ENCODE data around the gene CNTNAP5.

Gene CNTNAP5

GRCh38 chr2:124664363-124664762 lies 639.3 kb downstream of the CNTNAP5 start:
- Histone ChIP-seq H3K9ac (ENCODE audit: insufficient read length, low read depth) (no peak overlapping the region), H3K36me3 (ENCODE audit: insufficient read depth, insufficient read length, low read length) (no peaks in the 10 kb centered on the region), H3K4me1 (ENCODE audit: insufficient read depth, insufficient read length) (no peaks in the 10 kb centered on the region), H3K27me3 (ENCODE audit: insufficient read depth, insufficient read length) (no peaks in the 10 kb centered on the region), H3K9me3 (ENCODE audit: insufficient read depth, low read length) (no peaks in the 10 kb centered on the region), H3K4me3 (ENCODE audit: insufficient read length, low read depth) (no peak overlapping the region)
- no peak for DNase-seq (ENCODE audit: low read depth, low spot score)
- TF ChIP-seq SUZ12 (IDR thresholded peaks at IDR 0.05; ENCODE audit: extremely low read depth, insufficient read depth, insufficient read length) (no peak), ZNF274 (IDR thresholded peaks at IDR 0.05; ENCODE audit: low read depth, low read length) (no peak), YY1 (IDR thresholded peaks at IDR 0.05; ENCODE audit: insufficient read depth, insufficient read length) (no peak)

- TF ChIP-seq SUZ12 (IDR thresholded peaks at IDR 0.05; ENCODE audit: extremely low read depth, insufficient read depth, insufficient read length) (no peak), ZNF274 (IDR thresholded peaks at IDR 0.05; ENCODE audit: low read depth, low read length) (no peak), YY1 (IDR thresholded peaks at IDR 0.05; ENCODE audit: insufficient read depth, insufficient read length) (no peak)
These were observed 641.9 kb downstream of the CNTNAP5 start for GRCh38 chr2:124666976-124667375.

GRCh38 chr2:124668161-124668560 lies 643.1 kb downstream of the CNTNAP5 start:
- Histone ChIP-seq H3K27me3 (ENCODE audit: insufficient read depth, insufficient read length) (no peaks in the 10 kb centered on the region), H3K4me3 (ENCODE audit: insufficient read length, low read depth) (no peak overlapping the region), H3K9me3 (ENCODE audit: insufficient read depth, low read length) (no peaks in the 10 kb centered on the region), H3K36me3 (ENCODE audit: insufficient read depth, insufficient read length, low read length) (no peaks in the 10 kb centered on the region), H3K9ac (ENCODE audit: insufficient read length, low read depth) (no peak overlapping the region), H3K4me1 (ENCODE audit: insufficient read depth, insufficient read length) (no peaks in the 10 kb centered on the region)
- TF ChIP-seq YY1 (IDR thresholded peaks at IDR 0.05; ENCODE audit: insufficient read depth, insufficient read length), result no peak
- no peak for TF ChIP-seq SUZ12 (IDR thresholded peaks at IDR 0.05; ENCODE audit: extremely low read depth, insufficient read depth, insufficient read length)
- no peak for TF ChIP-seq ZNF274 (IDR thresholded peaks at IDR 0.05; ENCODE audit: low read depth, low read length)
- DNase-seq (ENCODE audit: low read depth, low spot score), result no peak

More at GRCh38 chr2:124666976-124667375, 641.9 kb downstream of the CNTNAP5 start:
- H3K4me3 ChIP-seq (ENCODE audit: insufficient read length, low read depth), result no peak overlapping the region
- H3K27me3 ChIP-seq (ENCODE audit: insufficient read depth, insufficient read length), result no peaks in the 10 kb centered on the region
- no peaks in the 10 kb centered on the region for H3K9me3 ChIP-seq (ENCODE audit: insufficient read depth, low read length)
- H3K36me3 ChIP-seq (ENCODE audit: insufficient read depth, insufficient read length, low read length), result no peaks in the 10 kb centered on the region
- DNase-seq (ENCODE audit: low read depth, low spot score), result no peak
- H3K9ac ChIP-seq (ENCODE audit: insufficient read length, low read depth), result no peak overlapping the region
- no peaks in the 10 kb centered on the region for H3K4me1 ChIP-seq (ENCODE audit: insufficient read depth, insufficient read length)

- H3K4me1 ChIP-seq (ENCODE audit: insufficient read depth, insufficient read length), result no peaks in the 10 kb centered on the region
- no peaks in the 10 kb centered on the region for H3K27me3 ChIP-seq (ENCODE audit: insufficient read depth, insufficient read length)
- no peak overlapping the region for H3K9ac ChIP-seq (ENCODE audit: insufficient read length, low read depth)
- TF ChIP-seq YY1 (IDR thresholded peaks at IDR 0.05; ENCODE audit: insufficient read depth, insufficient read length) (no peak), ZNF274 (IDR thresholded peaks at IDR 0.05; ENCODE audit: low read depth, low read length) (no peak), SUZ12 (IDR thresholded peaks at IDR 0.05; ENCODE audit: extremely low read depth, insufficient read depth, insufficient read length) (no peak)
- no peak for DNase-seq (ENCODE audit: low read depth, low spot score)
- no peaks in the 10 kb centered on the region for H3K36me3 ChIP-seq (ENCODE audit: insufficient read depth, insufficient read length, low read length)
- H3K9me3 ChIP-seq (ENCODE audit: insufficient read depth, low read length), result no peaks in the 10 kb centered on the region
- H3K4me3 ChIP-seq (ENCODE audit: insufficient read length, low read depth), result no peak overlapping the region
These were observed 645.1 kb downstream of the CNTNAP5 start for GRCh38 chr2:124670187-124670586.

- Histone ChIP-seq H3K4me1 (ENCODE audit: insufficient read depth, insufficient read length) (no peaks in the 10 kb centered on the region), H3K27me3 (ENCODE audit: insufficient read depth, insufficient read length) (no peaks in the 10 kb centered on the region), H3K9ac (ENCODE audit: insufficient read length, low read depth) (no peak overlapping the region), H3K4me3 (ENCODE audit: insufficient read length, low read depth) (no peak overlapping the region), H3K9me3 (ENCODE audit: insufficient read depth, low read length) (peaks cover 11% of the 10 kb centered on the region; the same call in 1 of the 2 replicates), H3K36me3 (ENCODE audit: insufficient read depth, insufficient read length, low read length) (no peaks in the 10 kb centered on the region)
- no peak for DNase-seq (ENCODE audit: low read depth, low spot score)
- TF ChIP-seq SUZ12 (IDR thresholded peaks at IDR 0.05; ENCODE audit: extremely low read depth, insufficient read depth, insufficient read length) (no peak), YY1 (IDR thresholded peaks at IDR 0.05; ENCODE audit: insufficient read depth, insufficient read length) (no peak), ZNF274 (IDR thresholded peaks at IDR 0.05; ENCODE audit: low read depth, low read length) (no peak)
These were observed 653.0 kb downstream of the CNTNAP5 start for GRCh38 chr2:124678043-124678442.

- H3K4me3 ChIP-seq (ENCODE audit: insufficient read length, low read depth), result no peak overlapping the region
- no peaks in the 10 kb centered on the region for H3K4me1 ChIP-seq (ENCODE audit: insufficient read depth, insufficient read length)
- no peak for TF ChIP-seq YY1 (IDR thresholded peaks at IDR 0.05; ENCODE audit: insufficient read depth, insufficient read length)
- no peaks in the 10 kb centered on the region for H3K36me3 ChIP-seq (ENCODE audit: insufficient read depth, insufficient read length, low read length)
- H3K9ac ChIP-seq (ENCODE audit: insufficient read length, low read depth), result no peak overlapping the region
- DNase-seq (ENCODE audit: low read depth, low spot score), result no peak
- no peaks in the 10 kb centered on the region for H3K27me3 ChIP-seq (ENCODE audit: insufficient read depth, insufficient read length)
- no peaks in the 10 kb centered on the region for H3K9me3 ChIP-seq (ENCODE audit: insufficient read depth, low read length)
These were observed 658.7 kb downstream of the CNTNAP5 start for GRCh38 chr2:124683536-124684428.

GRCh38 chr2:124689348-124689747 lies 664.3 kb downstream of the CNTNAP5 start:
- H3K9me3 ChIP-seq (ENCODE audit: insufficient read depth, low read length), result peaks cover 21% of the 10 kb centered on the region
- no peak overlapping the region for H3K4me3 ChIP-seq (ENCODE audit: insufficient read length, low read depth)
- DNase-seq (ENCODE audit: low read depth, low spot score), result no peak
- TF ChIP-seq ZNF274 (IDR thresholded peaks at IDR 0.05; ENCODE audit: low read depth, low read length), result no peak
- TF ChIP-seq SUZ12 (IDR thresholded peaks at IDR 0.05; ENCODE audit: extremely low read depth, insufficient read depth, insufficient read length), result no peak
- no peak for TF ChIP-seq YY1 (IDR thresholded peaks at IDR 0.05; ENCODE audit: insufficient read depth, insufficient read length)
- H3K9ac ChIP-seq (ENCODE audit: insufficient read length, low read depth), result no peak overlapping the region
- no peaks in the 10 kb centered on the region for H3K27me3 ChIP-seq (ENCODE audit: insufficient read depth, insufficient read length)
- H3K36me3 ChIP-seq (ENCODE audit: insufficient read depth, insufficient read length, low read length), result no peaks in the 10 kb centered on the region
- no peaks in the 10 kb centered on the region for H3K4me1 ChIP-seq (ENCODE audit: insufficient read depth, insufficient read length)
